PC-9 (cell line): ENCODE results near the gene ANKRD11. TPM values are rescaled to one million over a fixed set of nuclear protein-coding genes. Genes with fewer than 3 reads are reported as not detected.

Experiments
- BruUV-seq: library from RNA; stranded (reverse); fragments of 400-500 nt; replicated peaks from 2 replicates; lab custom pipeline; 2021; lab: Mats Ljungman, UMichigan
- CTCF ChIA-PET: fragments of 300-600 bp; sonication (Branson Sonifier 250); formaldehyde crosslinking; loops from one replicate; lab custom pipeline; 2022; ENCODE audit warnings: antibody characterized with exemption; lab: Charles Lee
- POLR2A ChIA-PET: fragments of 300-600 bp; sonication (Branson Sonifier 250); formaldehyde crosslinking; loops from one replicate; lab custom pipeline; 2022; ENCODE audit warnings: antibody characterized with exemption; ENCODE audit not compliant: unreplicated experiment; lab: Charles Lee
- DNase-seq, 2 experiments: peaks; one replicate each; pipeline versions ENCODE4 v3.0.0 to v3.0.0-alpha.2; 2015 to 2022; ENCODE audit warnings: mixed read lengths in 1 of 2
- H2AFZ ChIP-seq: fragments of 200-600 bp; sonication (generic); 2 replicates; pipeline ENCODE4 v1.8.1; 2017; ENCODE audit warnings: antibody characterized with exemption
- H3F3A ChIP-seq: fragments of 200-600 bp; sonication (generic); 2 replicates; pipeline ENCODE4 v1.8.1; 2017; ENCODE audit warnings: antibody characterized with exemption, mild to moderate bottlenecking, low read depth; ENCODE audit not compliant: insufficient read depth
- H3K27ac ChIP-seq: fragments of 200-600 bp; sonication (generic); 2 replicates; pipeline ENCODE4 v1.6.1; 2016; ENCODE audit warnings: mixed run types
- H3K27me3 ChIP-seq: fragments of 200-600 bp; sonication (generic); 2 replicates; pipeline ENCODE4 v1.6.1; 2016; ENCODE audit warnings: low read depth, mixed run types; ENCODE audit not compliant: insufficient read depth
- H3K36me3 ChIP-seq: fragments of 200-600 bp; sonication (generic); 2 replicates; pipeline ENCODE4 v1.6.1; 2016; ENCODE audit warnings: low read depth, mixed run types
- H3K4me1 ChIP-seq: fragments of 200-600 bp; sonication (generic); replicated peaks from 2 replicates; pipeline ENCODE4 v1.6.1; 2016; ENCODE audit warnings: mixed run types; ENCODE audit not compliant: insufficient read depth
- H3K4me2 ChIP-seq: fragments of 200-600 bp; sonication (generic); 2 replicates; pipeline ENCODE4 v1.6.1; 2017; ENCODE audit warnings: mixed run types
- H3K4me3 ChIP-seq: fragments of 200-600 bp; sonication (generic); 2 replicates; pipeline ENCODE4 v1.6.1; 2016; ENCODE audit warnings: mixed run types
- H3K79me2 ChIP-seq: fragments of 200-600 bp; sonication (generic); 2 replicates; pipeline ENCODE4 v1.6.1; 2017; ENCODE audit warnings: low read depth, mixed run types
- H3K9me2 ChIP-seq: fragments of 200-600 bp; sonication (generic); 2 replicates; pipeline ENCODE4 v1.8.1; 2017; ENCODE audit warnings: mild to moderate bottlenecking; ENCODE audit not compliant: insufficient read depth
- H3K9me3 ChIP-seq: fragments of 200-600 bp; sonication (generic); 2 replicates; pipeline ENCODE4 v1.8.1; 2016; ENCODE audit warnings: low read depth; ENCODE audit not compliant: insufficient read depth
- H4K20me1 ChIP-seq: fragments of 200-600 bp; sonication (generic); 2 replicates; pipeline ENCODE4 v1.8.1; 2017; ENCODE audit not compliant: insufficient read depth
- CTCF ChIP-seq: fragments of 200-600 bp; sonication (generic); conservative IDR thresholded peaks from 2 replicates; pipeline ENCODE4 v1.6.1; 2017; ENCODE audit warnings: mixed run types, antibody characterized with exemption, mild to moderate bottlenecking, moderate library complexity
- EZH2 ChIP-seq: fragments of 200-600 bp; sonication (generic); IDR thresholded peaks from 2 replicates; pipeline ENCODE4 v1.8.0; 2017; ENCODE audit warnings: antibody characterized with exemption, low read depth
- intact Hi-C: fragments of 100-400 bp; cut with micrococcal nuclease; formaldehyde crosslinking; loops from one replicate; pipeline ENCODE4 v1.10.0; 2022; ENCODE audit not compliant: unreplicated experiment
- total RNA-seq: library from RNA; stranded (reverse); gene quantifications from 2 replicates; pipeline ENCODE4 v1.2.3, GENCODE V29; 2021

The ANKRD11 gene
- total RNA-seq, 1 experiment from 2014 or later: 220 TPM

GRCh38 chr16:89460556-89460955, 29.8 kb downstream of the ANKRD11 start:
- no peak overlapping the region for H3K4me2 ChIP-seq
- no peak for TF ChIP-seq EZH2
- TF ChIP-seq CTCF: no peak
- no TSS peak for BruUV-seq
- DNase-seq: no peak
- peaks cover 7% of the 10 kb centered on the region; the same call in 1 of the 2 replicates for H3K36me3 ChIP-seq
- no peak overlapping the region for H3K27ac ChIP-seq
- peaks cover 25% of the 10 kb centered on the region; the same call in 1 of the 2 replicates for H3F3A ChIP-seq
- H3K4me3 ChIP-seq: no peak overlapping the region
- H4K20me1 ChIP-seq: peaks cover 84% of the 10 kb centered on the region
- no peaks in the 10 kb centered on the region for H3K9me3 ChIP-seq
- intact Hi-C loops: no loop called here
- peaks cover 91% of the 10 kb centered on the region for H3K79me2 ChIP-seq
- no peaks in the 10 kb centered on the region for H3K9me2 ChIP-seq
- no peaks in the 10 kb centered on the region for H3K4me1 ChIP-seq
- H3K27me3 ChIP-seq: no peaks in the 10 kb centered on the region
- no peak overlapping the region for H2AFZ ChIP-seq
- ChIA-PET CTCF (no interaction called here), POLR2A (no interaction called here)

DNA sequence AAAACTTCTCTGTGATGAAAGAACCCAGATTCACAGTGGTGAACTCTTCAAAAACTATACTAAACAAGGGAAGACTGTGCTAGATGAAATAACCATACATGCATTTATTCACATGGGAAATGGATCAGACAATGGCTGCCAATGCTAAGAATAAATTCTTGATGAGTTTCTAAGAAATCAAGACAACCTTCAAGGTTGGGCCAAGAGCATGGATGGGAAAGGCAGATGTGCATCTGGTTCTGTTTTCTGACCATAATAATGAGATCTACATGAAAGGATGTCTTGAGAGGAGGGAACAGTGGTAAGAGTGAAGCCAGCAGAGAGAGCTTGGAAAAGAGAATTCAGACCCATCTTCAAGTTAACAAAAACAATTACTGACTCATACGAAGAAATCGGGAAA, 31.4 kb downstream of the ANKRD11 start:
- H3K4me3 ChIP-seq: no peak overlapping the region
- no peaks in the 10 kb centered on the region for H3K9me2 ChIP-seq
- no peaks in the 10 kb centered on the region for H3K27me3 ChIP-seq
- no peak overlapping the region for H2AFZ ChIP-seq
- no TSS peak for BruUV-seq
- intact Hi-C loops: no loop called here
- no peaks in the 10 kb centered on the region for H3K4me1 ChIP-seq
- CTCF ChIA-PET: no interaction called here
- no peak for DNase-seq
- peaks cover 7% of the 10 kb centered on the region; the same call in 1 of the 2 replicates for H3K36me3 ChIP-seq
- POLR2A ChIA-PET: no interaction called here
- peaks cover 90% of the 10 kb centered on the region for H3K79me2 ChIP-seq
- TF ChIP-seq CTCF (no peak), EZH2 (no peak)
- peaks cover 21% of the 10 kb centered on the region; the same call in 1 of the 2 replicates for H3F3A ChIP-seq
- H4K20me1 ChIP-seq: peaks cover 77% of the 10 kb centered on the region
- no peaks in the 10 kb centered on the region for H3K9me3 ChIP-seq
- H3K4me2 ChIP-seq: no peak overlapping the region
- H3K27ac ChIP-seq: no peak overlapping the region

- ChIA-PET POLR2A (no interaction called here), CTCF (interaction anchor here (0.6 kb wide), 1 partner anchor 45 kb away, joined by 18 read pairs; no protein-coding TSS in a partner anchor)
- Histone ChIP-seq H2AFZ (no peak overlapping the region), H3K27ac (no peak overlapping the region), H3F3A (peaks cover 21% of the 10 kb centered on the region; the same call in 1 of the 2 replicates), H3K4me1 (no peaks in the 10 kb centered on the region), H3K27me3 (no peaks in the 10 kb centered on the region), H3K36me3 (peaks cover 7% of the 10 kb centered on the region; the same call in 1 of the 2 replicates), H3K79me2 (peaks cover 90% of the 10 kb centered on the region), H3K9me3 (no peaks in the 10 kb centered on the region), H3K4me2 (no peak overlapping the region), H3K4me3 (no peak overlapping the region), H3K9me2 (no peaks in the 10 kb centered on the region), H4K20me1 (peaks cover 77% of the 10 kb centered on the region)
- BruUV-seq: no TSS peak
- intact Hi-C loops: no loop called here
- DNase-seq: no peak
- TF ChIP-seq EZH2: no peak
These were observed 31.8 kb downstream of the ANKRD11 start for GRCh38 chr16:89458551-89458950.
